NCI-H226 (cell line): ENCODE measurements around the gene ZNF524.

ENCODE experiments used
- DNase-seq: peaks from one replicate; pipeline ENCODE4 v3.0.0-alpha.2; 2015

The ZNF524 gene

GRCh38 chr19:55622242-55622969 is 22.3 kb downstream of the ZNF524 start:
- no peak for DNase-seq

- DNase-seq: no peak
These were observed 23.0 kb downstream of the ZNF524 start for GRCh38 chr19:55623130-55623529.

- no peak for DNase-seq
These were observed 23.5 kb downstream of the ZNF524 start for GRCh38 chr19:55623561-55623960.

- peak; percentile 84 for DNase-seq
These were observed 24.3 kb downstream of the ZNF524 start, which contains the start of gene ZNF784 for GRCh38 chr19:55624109-55625003. Gene ZNF784 (minus strand): TSS chr19:55624566. CDS start chr19:55624561, 5 bp downstream.

- DNase-seq: no peak
These were observed 24.9 kb downstream of the ZNF524 start for GRCh38 chr19:55625004-55625326.

- no peak for DNase-seq
These were observed 26.3 kb downstream of the ZNF524 start for GRCh38 chr19:55626350-55626749.

- DNase-seq: peak; percentile 79
These were observed 32.4 kb downstream of the ZNF524 start for GRCh38 chr19:55632463-55632834.

- no peak for DNase-seq
These were observed 33.8 kb downstream of the ZNF524 start for GRCh38 chr19:55633861-55634260.

- no peak for DNase-seq
These were observed 35.2 kb downstream of the ZNF524 start for GRCh38 chr19:55635334-55635717.

- no peak for DNase-seq
These were observed 35.9 kb downstream of the ZNF524 start for GRCh38 chr19:55635856-55636440.

- DNase-seq: no peak
These were observed 36.6 kb downstream of the ZNF524 start for GRCh38 chr19:55636723-55637122.

GRCh38 chr19:55637534-55637933 is 37.4 kb downstream of the ZNF524 start:
- no peak for DNase-seq

- no peak for DNase-seq
These were observed 38.8 kb downstream of the ZNF524 start for GRCh38 chr19:55638864-55639359.

- peak; percentile 54 for DNase-seq
These were observed 40.0 kb downstream of the ZNF524 start for GRCh38 chr19:55640043-55640576.

- peak; percentile 80 for DNase-seq
These were observed 40.7 kb downstream of the ZNF524 start, which contains the start of gene ZNF580 for GRCh38 chr19:55640577-55641425. Gene ZNF580 (plus strand): TSS chr19:55641002. CDS start chr19:55642509, 1,507 bp downstream.

GRCh38 chr19:55641426-55642152 is 41.5 kb downstream of the ZNF524 start:
- peak; percentile 43 for DNase-seq

GRCh38 chr19:55642153-55643002 is 42.3 kb downstream of the ZNF524 start:
- DNase-seq: no peak

- DNase-seq: peak; percentile 85
These were observed 43.2 kb downstream of the ZNF524 start, which contains the start of gene ZNF581 for GRCh38 chr19:55643003-55643886. Gene ZNF581 (plus strand): TSS chr19:55643649. CDS start chr19:55644572, 923 bp downstream.

- DNase-seq: no peak
These were observed 43.7 kb downstream of the ZNF524 start for GRCh38 chr19:55643887-55644176.
